ENCODE data around the gene GABRG3. TPM values are rescaled to one million over a fixed set of nuclear protein-coding genes. Genes with fewer than 3 reads are reported as not detected.

The GABRG3 gene
- total and polyA plus RNA-seq, 2 of the 4 experiments (the other 2 are of a cell fraction), result not detected

GRCh38 chr15:27084844-27085243 is 113.9 kb downstream of the GABRG3 start:
- Histone ChIP-seq H2BK15ac (ENCODE audit: low read depth, low read length) (no peak overlapping the region), H3K36me3 (ENCODE audit: control insufficient read depth, insufficient read depth, low read length) (no peaks in the 10 kb centered on the region), H3K9me1 (ENCODE audit: insufficient read depth, low read length) (no peaks in the 10 kb centered on the region), H2AFZ (replicated peaks; ENCODE audit: low read length, poor library complexity) (no peak overlapping the region), H3K4me3 (ENCODE audit: insufficient read depth, low read depth, low read length) (no peak overlapping the region), H3K27me3 (ENCODE audit: control insufficient read depth, insufficient read depth, low read length) (no peaks in the 10 kb centered on the region), H3K4me2 (ENCODE audit: low read depth, low read length) (no peak overlapping the region), H2BK120ac (ENCODE audit: low read depth, low read length) (no peak overlapping the region), H3K27ac (ENCODE audit: insufficient read depth, low read length) (no peak overlapping the region), H4K5ac (ENCODE audit: low read depth, low read length) (no peak overlapping the region), H3K23ac (ENCODE audit: low read depth, low read length) (no peak overlapping the region), H2BK20ac (ENCODE audit: low read depth, low read length) (no peak overlapping the region), H4K20me1 (ENCODE audit: insufficient read depth, low read length) (no peaks in the 10 kb centered on the region), H2AK5ac (ENCODE audit: low read depth, low read length) (no peak overlapping the region), H3K79me1 (ENCODE audit: low read depth in 1 of 2, low read length in 2 of 2) (no peaks in the 10 kb centered on the region), H4K91ac (ENCODE audit: insufficient read depth, low read depth, low read length) (no peak overlapping the region), H4K8ac (ENCODE audit: low read depth in 2 of 2, low read length in 2 of 2) (no peak overlapping the region), H3K4me1 (ENCODE audit: control insufficient read depth, insufficient read depth, low read length) (no peaks in the 10 kb centered on the region), H3K9ac (ENCODE audit: low read depth, low read length) (no peak overlapping the region), H3K56ac (ENCODE audit: extremely low read depth, insufficient read depth, low read length) (no peak overlapping the region), H3K14ac (replicated peaks; ENCODE audit: low read depth, low read length) (no peak overlapping the region), H2BK5ac (ENCODE audit: low read depth, low read length, poor library complexity, severe bottlenecking) (no peak overlapping the region), H3K18ac (ENCODE audit: low read depth, low read length) (no peak overlapping the region), H3K9me3 (ENCODE audit: control insufficient read depth, insufficient read depth, low read length) (peaks cover 39% of the 10 kb centered on the region), H2AK9ac (replicated peaks; ENCODE audit: low read depth, low read length, poor library complexity) (no peak overlapping the region), H3K4ac (ENCODE audit: low read depth, low read length) (no peak overlapping the region)
- dilution Hi-C loops (cut with HindIII; ENCODE audit: low sequenced_read_pairs, unreplicated experiment), result no loop called here
- in situ Hi-C loops (cut with MboI; ENCODE audit: low sequenced_read_pairs), result no loop called here
- intact Hi-C loops (cut with micrococcal nuclease), result no loop called here
- no TSS peak for BruUV-seq (replicated peaks)
- ChIA-PET CTCF (no interaction called here), POLR2A (ENCODE audit: unreplicated experiment) (no interaction called here)
- WGBS, 2 experiments (ENCODE audit: extremely low coverage in 2 of 2, insufficient read length in 1 of 2), result 92% methylated on average over 2 of the region's 3 CpGs; no CpG with 5 or more reads in 1 of the 2 experiments
- no peak for TF ChIP-seq CHD1 (IDR thresholded peaks at IDR 0.05; ENCODE audit: low read depth, low read length)
- TF ChIP-seq MAFK (IDR thresholded peaks at IDR 0.05; ENCODE audit: low read depth, low read length), result no peak
- TF ChIP-seq FOS (IDR thresholded peaks at IDR 0.05; ENCODE audit: low read depth, low read length), result no peak
- TF ChIP-seq CEBPB (IDR thresholded peaks at IDR 0.05; ENCODE audit: low read depth, low read length), result no peak
- no peak for TF ChIP-seq RAD21 (IDR thresholded peaks at IDR 0.05; ENCODE audit: low read length)
- no peak for TF ChIP-seq RCOR1 (IDR thresholded peaks at IDR 0.05; ENCODE audit: insufficient replicate concordance, low read length)
- TF ChIP-seq POLR2A (IDR thresholded peaks at IDR 0.05; ENCODE audit: low read depth, low read length), result no peak
- no peak for TF ChIP-seq USF2 (IDR thresholded peaks at IDR 0.05; ENCODE audit: low read depth, low read length)
- no peak for TF ChIP-seq NFE2L2 (IDR thresholded peaks at IDR 0.05; ENCODE audit: low read depth, low read length)
- no peak for TF ChIP-seq BHLHE40 (IDR thresholded peaks at IDR 0.05; ENCODE audit: low read depth, low read length)
- no peak for TF ChIP-seq SMC3 (IDR thresholded peaks at IDR 0.05; ENCODE audit: low read depth, low read length)
- TF ChIP-seq MXI1 (IDR thresholded peaks at IDR 0.05; ENCODE audit: borderline replicate concordance, low read depth, low read length), result no peak
- no peak for TF ChIP-seq MAZ (IDR thresholded peaks at IDR 0.05; ENCODE audit: borderline replicate concordance, low read depth, low read length)
- no peak for TF ChIP-seq CTCF (conservative IDR thresholded peaks at IDR 0.05; ENCODE audit: low read depth, low read length)
- TF ChIP-seq RFX5 (IDR thresholded peaks at IDR 0.05; ENCODE audit: low read depth, low read length), result no peak
- TF ChIP-seq, protein P1, sequence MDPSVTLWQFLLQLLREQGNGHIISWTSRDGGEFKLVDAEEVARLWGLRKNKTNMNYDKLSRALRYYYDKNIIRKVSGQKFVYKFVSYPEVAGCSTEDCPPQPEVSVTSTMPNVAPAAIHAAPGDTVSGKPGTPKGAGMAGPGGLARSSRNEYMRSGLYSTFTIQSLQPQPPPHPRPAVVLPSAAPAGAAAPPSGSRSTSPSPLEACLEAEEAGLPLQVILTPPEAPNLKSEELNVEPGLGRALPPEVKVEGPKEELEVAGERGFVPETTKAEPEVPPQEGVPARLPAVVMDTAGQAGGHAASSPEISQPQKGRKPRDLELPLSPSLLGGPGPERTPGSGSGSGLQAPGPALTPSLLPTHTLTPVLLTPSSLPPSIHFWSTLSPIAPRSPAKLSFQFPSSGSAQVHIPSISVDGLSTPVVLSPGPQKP (IDR thresholded peaks at IDR 0.05; ENCODE audit: borderline replicate concordance, low read depth, low read length), result no peak
- DNase-seq (no peak), ATAC-seq (ENCODE audit: low read depth) (no peak)

Measured in IMR-90 (cell line).